Muscle layer of duodenum (tissue), 2 donors: ENCODE measurements around the gene RECQL.
A peak's percentile ranks its signal among the peaks of the same experiment; 100 is the strongest.

ENCODE experiments used
- H3K27ac ChIP-seq: one replicate; pipeline ENCODE4 v1.7.0; 2013; ENCODE audit warnings: mild to moderate bottlenecking, low read length
- H3K27me3 ChIP-seq: one replicate; pipeline ENCODE4 v1.7.0; 2013; ENCODE audit warnings: low read depth, mild to moderate bottlenecking, control low read depth, low read length
- H3K36me3 ChIP-seq, 2 donors: one replicate each; pipeline ENCODE4 v1.7.0; 2013; ENCODE audit warnings: low read length in 2 of 2, control low read depth in 1 of 2, mild to moderate bottlenecking in 1 of 2; ENCODE audit not compliant: insufficient read depth in 2 of 2, control insufficient read depth in 1 of 2
- H3K4me1 ChIP-seq, 2 donors: one replicate each; pipeline ENCODE4 v1.7.0; 2013; ENCODE audit warnings: low read length in 2 of 2, mild to moderate bottlenecking in 2 of 2, control low read depth in 1 of 2, moderate library complexity in 1 of 2; ENCODE audit not compliant: insufficient read depth in 2 of 2, control insufficient read depth in 1 of 2
- H3K4me3 ChIP-seq, 2 donors: one replicate each; pipeline ENCODE4 v1.7.0; 2013; ENCODE audit warnings: low read length in 2 of 2, low read depth in 1 of 2, mild to moderate bottlenecking in 1 of 2
- H3K9me3 ChIP-seq, 2 donors: one replicate each; pipeline ENCODE4 v1.7.0; 2013; ENCODE audit warnings: low read length in 2 of 2, control low read depth in 1 of 2, mild to moderate bottlenecking in 1 of 2; ENCODE audit not compliant: control insufficient read depth in 1 of 2
- donor health status: healthy.

RECQL gene

DNA sequence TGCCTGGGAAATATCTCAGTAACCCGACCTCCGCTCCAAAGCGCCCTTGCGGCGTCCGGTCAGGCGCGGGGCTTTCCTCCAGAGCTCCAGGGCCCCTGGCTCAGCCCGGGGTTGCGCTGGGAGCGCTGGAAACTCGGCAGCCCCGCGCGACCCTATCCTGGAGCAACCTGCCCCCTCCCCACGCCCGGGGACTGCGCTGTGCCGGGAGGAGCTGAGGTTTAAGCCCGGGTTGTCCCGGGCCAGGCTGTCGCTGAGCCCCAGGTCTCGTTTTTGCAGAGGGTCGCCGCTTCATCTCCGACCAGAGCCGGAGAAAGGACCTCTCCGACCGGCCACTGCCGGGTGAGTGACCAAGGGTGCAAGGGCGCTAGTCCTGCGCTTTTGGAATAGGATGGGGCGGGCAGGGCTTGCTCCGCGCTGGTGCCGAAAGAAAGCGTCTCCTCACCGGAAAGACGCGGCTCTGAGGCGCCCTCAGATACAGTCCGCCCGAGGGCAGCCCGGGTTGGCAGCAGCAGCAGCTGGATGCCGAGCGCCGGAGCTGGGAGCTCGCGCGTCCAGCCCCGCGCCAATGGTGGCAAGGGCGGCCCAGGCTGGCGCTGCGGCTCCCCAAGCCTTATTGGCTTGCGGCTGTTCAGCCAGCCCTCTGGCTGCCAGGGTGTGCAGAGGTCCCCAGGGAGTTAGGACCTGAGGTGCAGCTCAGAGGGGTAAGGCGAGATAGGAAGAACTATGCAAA, 26.2 kb upstream of the RECQL start:
- no peaks in the 10 kb centered on the region for H3K36me3 ChIP-seq
- H3K27ac ChIP-seq, result no peak overlapping the region
- H3K9me3 ChIP-seq, result no peaks in the 10 kb centered on the region
- no peaks in the 10 kb centered on the region for H3K27me3 ChIP-seq
- peaks cover 0 to 21% of the 10 kb centered on the region in 2 donors for H3K4me1 ChIP-seq
- peak overlapping the region; percentile 53 to 80 for H3K4me3 ChIP-seq

DNA sequence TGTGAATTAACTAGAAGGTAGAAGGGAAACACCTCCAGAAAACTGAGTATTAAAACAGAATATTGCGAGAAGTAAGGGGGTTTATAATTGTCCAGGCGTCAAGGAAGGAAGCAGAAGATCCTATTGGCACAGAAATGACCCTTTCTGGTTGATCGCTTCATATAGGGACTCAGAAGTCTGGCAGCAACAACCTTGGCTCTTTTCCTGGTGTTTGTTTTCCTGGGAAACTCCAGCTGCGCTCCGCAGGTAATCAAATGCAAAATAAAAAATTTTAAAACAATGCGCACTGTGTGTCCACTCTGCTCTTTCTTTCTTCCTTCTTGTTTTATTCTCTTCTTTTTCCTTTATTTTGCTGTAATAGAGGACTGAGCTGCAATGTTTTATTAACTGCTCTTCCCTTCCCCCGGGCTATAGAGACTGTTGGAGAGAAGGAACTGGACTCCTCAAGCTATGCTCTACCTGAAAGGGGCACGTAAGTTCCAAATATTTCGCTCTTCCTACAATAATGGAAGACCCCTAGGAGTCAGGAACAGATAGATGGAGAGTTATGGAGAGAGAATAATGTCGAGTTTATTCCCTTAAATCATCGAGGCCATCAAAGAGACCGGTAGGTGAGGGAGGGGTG, 25.4 kb upstream of the RECQL start:
- H3K27ac ChIP-seq, result no peak overlapping the region
- no peaks in the 10 kb centered on the region for H3K9me3 ChIP-seq
- H3K4me3 ChIP-seq, result peak overlapping the region; percentile 53 to 80
- peaks cover 0 to 21% of the 10 kb centered on the region in 2 donors for H3K4me1 ChIP-seq
- no peaks in the 10 kb centered on the region for H3K27me3 ChIP-seq
- H3K36me3 ChIP-seq, result no peaks in the 10 kb centered on the region

DNA sequence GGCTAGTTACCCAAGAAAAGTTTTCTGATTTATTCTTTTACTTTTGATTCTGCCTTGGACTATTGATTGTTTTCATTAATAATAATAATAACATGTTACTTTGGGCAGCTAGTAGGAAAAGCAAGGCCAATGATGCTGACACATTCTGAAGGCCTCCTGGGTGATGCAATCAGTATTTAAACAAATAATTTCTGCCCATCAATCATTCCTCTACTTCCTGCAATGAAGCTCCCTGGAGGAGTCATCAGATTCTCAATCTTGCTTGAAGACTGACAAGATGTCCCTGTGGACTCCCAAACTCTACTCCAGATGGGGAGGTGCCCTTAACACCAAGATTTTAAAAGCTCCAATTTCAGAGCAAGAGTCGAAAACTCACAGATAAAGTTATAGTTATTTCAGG, 24.6 kb upstream of the RECQL start, which contains the start of gene SPX:
TSS of gene SPX (plus strand) at position 244 of the 400 bp plus-strand sequence. CDS start 177 bp downstream, outside the sequence.
- Histone ChIP-seq H3K27ac (no peak within 1 kb of the TSS), H3K36me3 (no peaks in the 10 kb centered on the region), H3K4me1 (peaks cover 0 to 21% of the 10 kb centered on the region in 2 donors), H3K9me3 (no peaks in the 10 kb centered on the region), H3K4me3 (peak within 1 kb of the TSS; percentile 53 to 80), H3K27me3 (no peaks in the 10 kb centered on the region)

DNA sequence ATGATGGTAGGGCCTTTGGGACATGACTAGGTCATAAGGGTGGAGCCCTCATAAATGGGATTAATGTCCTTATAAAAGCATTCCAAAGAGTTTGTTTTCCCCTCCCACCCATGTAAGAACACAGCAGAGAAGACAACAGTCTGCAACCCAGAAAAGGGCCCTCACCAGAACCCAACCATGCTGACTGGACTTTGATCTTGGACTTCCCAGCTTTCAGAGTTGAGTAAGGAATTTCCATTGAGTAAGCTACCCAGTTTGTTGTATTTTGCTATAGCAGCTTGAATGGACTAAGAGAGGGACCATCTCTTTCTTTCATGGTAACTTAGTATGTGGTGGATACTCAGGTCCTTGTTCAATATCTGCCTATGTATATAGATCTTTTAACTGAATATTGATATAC, 21.7 kb upstream of the RECQL start:
- H3K36me3 ChIP-seq, result no peaks in the 10 kb centered on the region
- H3K4me3 ChIP-seq, result no peak overlapping the region
- H3K9me3 ChIP-seq, result no peaks in the 10 kb centered on the region
- H3K27ac ChIP-seq, result no peak overlapping the region
- peaks cover 0 to 5% of the 10 kb centered on the region in 2 donors for H3K4me1 ChIP-seq
- no peaks in the 10 kb centered on the region for H3K27me3 ChIP-seq

DNA sequence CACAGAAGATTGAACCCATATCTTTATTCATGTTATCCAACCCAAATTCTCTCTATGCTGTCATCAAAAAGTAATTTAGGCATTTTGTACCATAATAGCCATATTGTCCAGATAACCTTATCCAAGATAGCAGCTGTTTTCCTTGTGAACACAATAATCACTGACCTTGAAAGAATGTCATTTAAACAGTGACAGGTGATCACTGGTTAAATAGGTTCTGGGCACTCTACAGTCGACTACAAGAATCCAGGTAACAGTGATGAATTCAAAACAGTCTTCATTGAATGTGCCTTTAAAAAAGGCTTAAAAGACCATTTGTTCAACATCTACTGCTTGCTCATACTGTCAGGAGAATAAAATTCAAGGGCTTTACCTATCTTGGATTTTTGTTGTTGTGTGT, 20.1 kb upstream of the RECQL start:
- peaks cover 2 to 3% of the 10 kb centered on the region in 2 donors for H3K36me3 ChIP-seq
- H3K9me3 ChIP-seq, result no peaks in the 10 kb centered on the region
- H3K27me3 ChIP-seq, result no peaks in the 10 kb centered on the region
- H3K4me1 ChIP-seq, result no peaks in the 10 kb centered on the region
- H3K4me3 ChIP-seq, result no peak overlapping the region
- no peak overlapping the region for H3K27ac ChIP-seq

DNA sequence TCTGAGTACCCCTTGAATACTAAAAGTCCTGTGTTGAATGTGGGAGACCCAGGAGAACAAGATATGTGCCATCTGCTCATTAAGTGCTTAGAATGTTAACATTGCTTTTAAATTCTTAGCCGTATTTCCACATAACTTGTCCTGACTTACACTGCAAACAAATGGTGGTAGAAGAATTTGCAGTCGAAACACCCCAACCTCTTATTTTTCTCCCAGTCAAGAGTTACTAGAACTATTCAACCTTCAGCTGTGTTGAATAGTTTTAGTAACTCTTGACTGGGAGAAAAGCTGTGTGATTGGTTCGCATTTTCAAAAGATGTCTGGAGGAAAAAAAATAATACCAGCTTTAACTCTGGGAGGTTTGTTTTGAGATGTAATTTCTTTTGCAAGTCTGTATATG, 17.0 kb upstream of the RECQL start:
- Histone ChIP-seq H3K36me3 (peaks cover 19 to 20% of the 10 kb centered on the region in 2 donors), H3K27ac (no peak overlapping the region), H3K4me3 (no peak overlapping the region), H3K9me3 (no peaks in the 10 kb centered on the region), H3K4me1 (no peaks in the 10 kb centered on the region), H3K27me3 (no peaks in the 10 kb centered on the region)

DNA sequence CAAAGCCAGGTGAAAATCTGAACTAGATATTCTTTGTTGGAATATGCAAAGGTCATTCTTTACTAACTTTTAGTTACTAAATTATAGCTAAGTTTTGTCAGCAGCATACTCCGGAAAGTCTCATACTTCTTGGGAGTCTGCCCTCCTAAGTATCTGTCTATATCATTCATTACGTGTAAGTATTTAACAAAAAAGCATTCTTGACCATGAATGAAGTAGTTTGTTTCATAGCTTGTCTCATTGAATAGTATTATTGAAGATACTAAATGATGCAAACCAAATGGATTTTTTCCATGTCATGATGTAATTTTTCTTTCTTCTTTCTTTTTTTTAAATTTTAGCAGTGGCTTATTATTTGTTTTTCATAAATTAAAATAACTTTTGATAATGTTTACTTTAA, 14.8 kb upstream of the RECQL start:
- Histone ChIP-seq H3K4me3 (no peak overlapping the region), H3K9me3 (no peaks in the 10 kb centered on the region), H3K27ac (no peak overlapping the region), H3K4me1 (no peaks in the 10 kb centered on the region), H3K36me3 (peaks cover 19 to 30% of the 10 kb centered on the region in 2 donors), H3K27me3 (no peaks in the 10 kb centered on the region)

- Histone ChIP-seq H3K27me3 (no peaks in the 10 kb centered on the region), H3K4me3 (no peak overlapping the region), H3K27ac (no peak overlapping the region), H3K36me3 (peaks cover 18 to 21% of the 10 kb centered on the region in 2 donors), H3K4me1 (peaks cover 0 to 4% of the 10 kb centered on the region in 2 donors), H3K9me3 (no peaks in the 10 kb centered on the region)
These were observed 8.3 kb upstream of the RECQL start for GRCh38 chr12:21509768-21510167.

- H3K27me3 ChIP-seq, result no peaks in the 10 kb centered on the region
- peaks cover 16 to 18% of the 10 kb centered on the region in 2 donors for H3K4me1 ChIP-seq
- H3K27ac ChIP-seq, result no peak overlapping the region
- no peaks in the 10 kb centered on the region for H3K9me3 ChIP-seq
- H3K36me3 ChIP-seq, result peaks cover 8 to 12% of the 10 kb centered on the region in 2 donors
- no peak overlapping the region for H3K4me3 ChIP-seq
These were observed 6.4 kb upstream of the RECQL start for GRCh38 chr12:21507849-21508248.

DNA sequence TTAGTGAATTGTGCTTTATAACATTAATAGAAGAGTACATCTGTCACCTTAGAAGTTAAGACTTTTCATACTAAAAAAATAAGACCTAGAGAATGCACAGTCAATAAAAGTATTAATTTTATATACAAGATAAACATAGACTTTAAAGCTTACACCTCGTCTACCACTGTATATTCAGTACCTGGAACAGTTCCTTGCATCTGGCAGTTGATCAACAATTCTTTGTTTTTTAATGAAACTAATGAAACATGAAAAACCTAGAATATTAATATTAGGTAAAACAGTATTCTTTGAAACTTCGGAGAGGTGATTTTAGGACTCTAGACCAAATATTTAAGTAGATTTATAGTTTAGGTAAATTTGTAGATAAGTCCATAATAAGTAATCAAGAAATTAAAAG, 4.5 kb upstream of the RECQL start:
- Histone ChIP-seq H3K4me1 (peaks cover 16 to 23% of the 10 kb centered on the region in 2 donors), H3K9me3 (no peaks in the 10 kb centered on the region), H3K27ac (no peak overlapping the region), H3K4me3 (no peak overlapping the region), H3K36me3 (peaks cover 3 to 11% of the 10 kb centered on the region in 2 donors), H3K27me3 (no peaks in the 10 kb centered on the region)

GRCh38 chr12:21502872-21503271, 1.4 kb upstream of the RECQL start:
- H3K4me1 ChIP-seq, result peaks cover 25 to 42% of the 10 kb centered on the region in 2 donors
- peaks cover 4 to 11% of the 10 kb centered on the region in 2 donors for H3K36me3 ChIP-seq
- H3K4me3 ChIP-seq, result peak overlapping the region; percentile 91 to 93
- H3K27me3 ChIP-seq, result no peaks in the 10 kb centered on the region
- H3K9me3 ChIP-seq, result no peaks in the 10 kb centered on the region
- no peak overlapping the region for H3K27ac ChIP-seq
